ENCODE measurements around the gene SMIM10L2A. TPM values are rescaled to one million over a fixed set of nuclear protein-coding genes. Genes with fewer than 3 reads are reported as not detected.
A peak's percentile ranks its signal among the peaks of the same experiment; 100 is the strongest.

Gene SMIM10L2A
- total RNA-seq, 1 experiment from 2014 or later, result 18.3 TPM

DNA sequence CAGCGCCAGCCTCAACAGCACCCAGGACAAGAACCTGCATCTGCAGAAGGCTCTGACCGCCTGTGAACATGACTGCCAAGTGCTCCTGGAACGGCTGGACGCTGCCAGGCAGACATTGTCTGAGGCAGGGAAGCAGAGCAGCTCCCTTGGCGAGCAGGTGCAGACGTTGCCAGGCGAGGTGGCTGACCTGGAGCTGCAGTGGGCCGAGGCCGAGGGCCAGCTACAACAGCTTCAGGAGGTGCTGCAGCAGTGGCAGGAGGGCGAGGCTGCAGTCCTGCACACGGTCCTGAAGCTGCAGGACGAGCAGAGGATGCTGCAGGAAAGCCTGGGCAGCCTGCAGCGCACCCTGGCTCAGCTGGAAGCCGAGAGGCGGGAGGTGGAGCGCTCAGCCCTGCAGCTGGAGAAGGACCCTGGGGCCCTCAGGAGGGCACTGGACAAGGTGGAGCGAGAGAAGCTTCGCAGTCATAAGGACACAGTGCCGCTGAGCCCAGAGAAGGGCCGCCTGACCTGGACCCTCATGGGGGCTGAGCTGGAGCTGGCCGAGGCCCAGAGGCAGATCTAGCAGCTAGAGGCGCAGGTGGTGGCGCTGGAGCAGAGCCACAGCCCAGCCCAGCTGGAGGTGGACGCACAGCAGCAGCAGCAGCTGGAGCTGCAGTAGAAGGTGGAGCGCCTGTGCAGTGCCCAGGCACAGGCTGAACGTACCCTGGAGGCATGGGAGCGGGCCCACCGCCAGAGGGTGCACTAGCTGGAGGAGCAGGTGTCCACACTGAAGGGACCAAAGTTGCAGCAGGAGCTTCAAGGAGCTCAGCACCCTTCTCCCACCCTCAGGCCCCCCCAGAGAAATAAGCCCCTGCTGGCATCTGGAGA is 16.4 kb downstream of the SMIM10L2A start:
- H3K79me2 ChIP-seq (ENCODE audit: insufficient read depth, low read length), result no peaks in the 10 kb centered on the region
- no peak overlapping the region for H2BK12ac ChIP-seq (ENCODE audit: insufficient read length, low read depth, low read length)
- no peak overlapping the region for H4K91ac ChIP-seq (ENCODE audit: insufficient read length, low read depth, low read length)
- TF ChIP-seq, protein P1, sequence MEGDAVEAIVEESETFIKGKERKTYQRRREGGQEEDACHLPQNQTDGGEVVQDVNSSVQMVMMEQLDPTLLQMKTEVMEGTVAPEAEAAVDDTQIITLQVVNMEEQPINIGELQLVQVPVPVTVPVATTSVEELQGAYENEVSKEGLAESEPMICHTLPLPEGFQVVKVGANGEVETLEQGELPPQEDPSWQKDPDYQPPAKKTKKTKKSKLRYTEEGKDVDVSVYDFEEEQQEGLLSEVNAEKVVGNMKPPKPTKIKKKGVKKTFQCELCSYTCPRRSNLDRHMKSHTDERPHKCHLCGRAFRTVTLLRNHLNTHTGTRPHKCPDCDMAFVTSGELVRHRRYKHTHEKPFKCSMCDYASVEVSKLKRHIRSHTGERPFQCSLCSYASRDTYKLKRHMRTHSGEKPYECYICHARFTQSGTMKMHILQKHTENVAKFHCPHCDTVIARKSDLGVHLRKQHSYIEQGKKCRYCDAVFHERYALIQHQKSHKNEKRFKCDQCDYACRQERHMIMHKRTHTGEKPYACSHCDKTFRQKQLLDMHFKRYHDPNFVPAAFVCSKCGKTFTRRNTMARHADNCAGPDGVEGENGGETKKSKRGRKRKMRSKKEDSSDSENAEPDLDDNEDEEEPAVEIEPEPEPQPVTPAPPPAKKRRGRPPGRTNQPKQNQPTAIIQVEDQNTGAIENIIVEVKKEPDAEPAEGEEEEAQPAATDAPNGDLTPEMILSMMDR (conservative IDR thresholded peaks at IDR 0.05), result peak; percentile 48; the same call in 2 of the 3 replicates
- H3K79me1 ChIP-seq (ENCODE audit: insufficient read depth, low read depth, low read length, poor library complexity, severe bottlenecking), result no peaks in the 10 kb centered on the region
- Mint-ChIP-seq H3K27ac (no peak overlapping the region), H3K27me3 (ENCODE audit: low read depth) (peaks cover 5% of the 10 kb centered on the region), H3K9me3 (peaks cover 49 to 69% of the 10 kb centered on the region in 2 experiments), H3K4me3 (no peak overlapping the region), H3K36me3 (ENCODE audit: insufficient read depth in 1 of 3, low read depth in 3 of 3) (peaks cover 0 to 15% (median 7%) of the 10 kb centered on the region in 3 experiments), H3K4me1 (no peaks in the 10 kb centered on the region)
- no peak overlapping the region for H3K23ac ChIP-seq (ENCODE audit: insufficient read length, low read depth, low read length)
- H2AFZ ChIP-seq (ENCODE audit: low read length), result no peak overlapping the region
- DNase-seq, result no peak
- WGBS (ENCODE audit: extremely low coverage, insufficient read length, low lambda C conversion rate), result no CpG with 5 or more reads among the region's 28 CpGs
- no peak overlapping the region for H2BK120ac ChIP-seq (ENCODE audit: low read depth, low read length, poor library complexity, severe bottlenecking)
- H3K23me2 ChIP-seq (ENCODE audit: insufficient read length, low read depth, low read length, poor library complexity, severe bottlenecking), result no peaks in the 10 kb centered on the region
- H3K9me3 ChIP-seq (ENCODE audit: control insufficient read depth, low read depth, low read length), result no peaks in the 10 kb centered on the region
- no peak overlapping the region for H3K18ac ChIP-seq (ENCODE audit: insufficient read length, low read depth, low read length)
- H3T11ph ChIP-seq (ENCODE audit: low read length), result no peak overlapping the region
- no peak overlapping the region for H2BK15ac ChIP-seq (ENCODE audit: low read depth, low read length)
- no peak overlapping the region for H3K14ac ChIP-seq (ENCODE audit: insufficient read depth, low read length)
- no peak overlapping the region for H3K9ac ChIP-seq (ENCODE audit: extremely low read depth, insufficient read length, low read length)
- no peak overlapping the region for H3K4me2 ChIP-seq (ENCODE audit: insufficient read depth, insufficient read length, low read length)
- H3K4ac ChIP-seq (ENCODE audit: low read depth, low read length), result no peak overlapping the region
- H3K4me1 ChIP-seq (ENCODE audit: insufficient read depth, low read length), result no peaks in the 10 kb centered on the region
- no peak overlapping the region for H3K27ac ChIP-seq (ENCODE audit: insufficient read length, low read depth, low read length)
- H4K20me1 ChIP-seq (ENCODE audit: control insufficient read depth, insufficient read depth, insufficient read length), result no peaks in the 10 kb centered on the region
- H2AK5ac ChIP-seq (ENCODE audit: insufficient read length, low read length), result no peak overlapping the region
- no peak overlapping the region for H3K56ac ChIP-seq (ENCODE audit: insufficient read length, low read depth, low read length)
- H2BK20ac ChIP-seq (ENCODE audit: low read depth, low read length, poor library complexity, severe bottlenecking), result no peak overlapping the region
- no peaks in the 10 kb centered on the region for H3K27me3 ChIP-seq (ENCODE audit: insufficient read depth, low read length)
- H2BK5ac ChIP-seq (ENCODE audit: insufficient read length, low read length), result no peak overlapping the region
- H4K8ac ChIP-seq (replicated peaks; ENCODE audit: insufficient read length, low read depth, low read length), result no peak overlapping the region
- H4K5ac ChIP-seq (ENCODE audit: insufficient read length, low read depth, low read length), result no peak overlapping the region
